GM12874 (cell line): ENCODE data around the gene OR11H6.
A peak's percentile ranks its signal among the peaks of the same experiment; 100 is the strongest.

Experiments
- TF ChIP-seq, protein P1 (sequence below): IDR thresholded peaks from 2 replicates; pipeline ENCODE4 v1.5.1; 2011; ENCODE audit warnings: low read depth, mild to moderate bottlenecking, control low read depth, low read length, moderate library complexity; ENCODE audit not compliant: insufficient read depth

OR11H6 gene

DNA sequence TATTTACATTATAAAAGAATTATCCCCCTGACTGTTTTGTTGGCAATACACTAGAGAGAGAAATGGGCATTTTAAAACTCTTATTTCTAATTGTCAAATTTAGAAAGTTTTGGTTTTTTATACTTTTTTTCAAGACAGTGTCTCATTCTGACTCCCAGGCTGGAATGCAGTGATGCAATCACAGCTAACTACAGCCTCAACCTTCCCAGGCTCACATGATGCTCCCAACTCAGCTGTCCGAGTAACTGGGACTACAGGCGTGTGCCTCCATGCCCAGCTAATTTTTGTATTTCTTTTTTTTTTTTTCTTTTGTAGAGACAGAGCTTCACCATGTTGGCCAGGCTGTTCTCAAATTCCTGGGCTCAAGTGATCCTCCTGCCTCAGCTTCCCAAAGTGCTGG, 8.3 kb upstream of the OR11H6 start:
- TF ChIP-seq, protein P1, sequence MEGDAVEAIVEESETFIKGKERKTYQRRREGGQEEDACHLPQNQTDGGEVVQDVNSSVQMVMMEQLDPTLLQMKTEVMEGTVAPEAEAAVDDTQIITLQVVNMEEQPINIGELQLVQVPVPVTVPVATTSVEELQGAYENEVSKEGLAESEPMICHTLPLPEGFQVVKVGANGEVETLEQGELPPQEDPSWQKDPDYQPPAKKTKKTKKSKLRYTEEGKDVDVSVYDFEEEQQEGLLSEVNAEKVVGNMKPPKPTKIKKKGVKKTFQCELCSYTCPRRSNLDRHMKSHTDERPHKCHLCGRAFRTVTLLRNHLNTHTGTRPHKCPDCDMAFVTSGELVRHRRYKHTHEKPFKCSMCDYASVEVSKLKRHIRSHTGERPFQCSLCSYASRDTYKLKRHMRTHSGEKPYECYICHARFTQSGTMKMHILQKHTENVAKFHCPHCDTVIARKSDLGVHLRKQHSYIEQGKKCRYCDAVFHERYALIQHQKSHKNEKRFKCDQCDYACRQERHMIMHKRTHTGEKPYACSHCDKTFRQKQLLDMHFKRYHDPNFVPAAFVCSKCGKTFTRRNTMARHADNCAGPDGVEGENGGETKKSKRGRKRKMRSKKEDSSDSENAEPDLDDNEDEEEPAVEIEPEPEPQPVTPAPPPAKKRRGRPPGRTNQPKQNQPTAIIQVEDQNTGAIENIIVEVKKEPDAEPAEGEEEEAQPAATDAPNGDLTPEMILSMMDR: no peak

DNA sequence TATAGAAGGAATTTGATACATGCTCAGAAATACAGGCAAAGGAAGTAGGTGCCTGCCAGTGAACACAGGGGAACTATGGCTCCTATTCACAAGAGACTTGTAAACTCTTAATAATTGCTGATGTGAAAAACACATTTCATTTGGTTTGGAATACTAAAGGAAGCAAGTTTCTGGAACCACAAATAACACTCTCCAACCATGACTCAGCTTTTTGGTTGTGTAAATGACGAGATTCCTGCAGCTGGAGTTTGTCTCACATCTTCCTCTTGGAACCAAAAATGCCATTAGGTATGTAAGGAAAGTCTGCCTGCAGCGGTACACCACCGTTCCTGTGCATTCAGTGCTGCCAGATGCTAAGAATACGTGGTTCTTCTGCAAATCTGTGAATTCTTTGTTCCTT, 4.5 kb upstream of the OR11H6 start:
- TF ChIP-seq, protein P1: no peak

DNA sequence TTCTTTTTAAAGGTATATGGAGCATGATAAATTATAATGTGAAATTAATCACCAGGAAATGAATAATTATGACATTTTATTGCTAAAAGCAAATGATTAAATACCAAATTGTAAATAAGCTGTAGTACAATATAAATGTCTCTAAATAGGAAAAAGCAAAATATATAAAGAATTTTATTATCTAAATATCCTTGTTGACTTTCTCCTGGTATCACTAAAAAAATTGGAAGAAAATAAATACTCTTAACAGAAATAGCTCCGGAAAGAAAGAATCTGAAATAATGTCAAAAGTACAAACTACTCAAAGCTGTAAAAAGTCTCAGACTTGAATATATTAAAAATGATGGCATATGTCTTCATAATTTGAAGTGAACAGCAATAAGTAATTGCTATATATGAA, 5.2 kb downstream of the OR11H6 start, which contains the start of gene OR11H7:
Gene OR11H7 (plus strand): TSS at position 301 of the 400 bp plus-strand sequence.
- TF ChIP-seq, protein P1: no peak

DNA sequence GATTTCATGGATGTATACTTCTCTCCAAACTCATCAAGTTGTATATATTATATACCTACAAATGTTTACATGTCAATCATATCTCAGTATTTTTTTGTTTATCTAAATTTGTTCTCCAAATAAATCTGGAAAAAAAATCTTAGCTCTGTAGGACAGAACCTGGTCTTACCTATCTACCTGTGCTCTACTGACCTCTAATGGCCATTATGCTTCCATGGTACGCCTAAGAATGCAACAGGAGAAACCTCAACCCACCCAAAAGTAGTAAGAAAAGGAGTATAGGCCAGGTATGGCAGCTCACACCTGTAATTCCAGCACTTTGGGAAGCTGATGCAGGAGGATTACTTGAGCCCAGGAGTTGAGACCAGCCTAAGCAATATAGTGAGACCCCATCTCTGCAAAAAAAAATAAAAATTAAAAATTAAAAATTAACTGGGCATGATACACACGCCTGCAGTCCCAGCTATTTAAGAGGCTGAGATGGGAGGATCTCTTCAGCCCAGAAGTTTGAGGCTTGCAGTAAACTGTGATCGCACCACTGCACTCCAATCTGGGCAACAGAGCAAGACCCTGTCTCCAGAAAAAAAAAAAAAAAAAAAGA, 24.2 kb downstream of the OR11H6 start:
- TF ChIP-seq, protein P1: peak; percentile 21; the same call in 1 of the 2 replicates

DNA sequence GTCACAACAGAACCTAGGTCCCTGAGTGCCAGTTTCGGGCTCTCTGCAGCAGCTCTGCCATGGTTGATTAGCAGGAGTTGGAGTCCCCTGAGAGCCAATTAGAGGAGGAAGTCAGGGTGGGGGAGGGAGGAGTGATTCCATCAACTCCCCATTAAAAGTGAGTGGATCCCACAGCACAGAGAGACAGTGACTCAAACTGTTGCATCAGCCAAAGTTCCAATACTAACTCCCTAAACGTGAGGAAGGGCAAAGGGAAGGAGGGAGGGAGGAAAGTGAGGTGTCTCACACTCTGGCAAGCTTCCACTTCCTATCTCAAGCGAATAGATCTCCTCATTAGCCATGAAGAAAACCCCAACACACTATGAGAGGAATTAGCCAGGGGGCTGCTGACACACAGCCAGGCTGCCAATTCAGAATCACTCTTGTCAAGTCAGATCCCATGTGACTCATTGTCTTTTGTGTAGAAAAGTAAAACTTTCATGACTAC, 39.2 kb downstream of the OR11H6 start:
- TF ChIP-seq, protein P1: no peak

DNA sequence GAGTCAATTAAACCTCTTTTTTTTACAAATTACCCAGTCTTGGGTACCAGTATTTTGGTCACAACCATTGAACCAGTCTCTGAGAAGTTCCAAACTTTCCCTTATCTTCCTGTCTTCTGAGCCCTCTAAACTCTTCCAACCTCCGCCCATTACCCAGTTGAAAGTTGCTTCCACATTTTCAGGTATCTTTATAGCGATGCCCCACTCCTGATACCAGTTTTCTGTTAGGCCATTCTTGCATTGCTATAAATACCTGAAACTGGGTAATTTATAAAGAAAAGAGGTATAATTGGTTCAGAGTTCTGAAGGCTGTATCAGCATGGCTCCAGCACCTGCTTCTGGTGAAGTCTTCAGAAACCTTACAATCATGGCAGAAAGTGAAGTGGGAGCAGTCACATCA, 50.6 kb downstream of the OR11H6 start:
- TF ChIP-seq, protein P1: no peak
